CD4-positive, alpha-beta T cell treated with Interleukin-17A for 1 hour (primary cell): ENCODE results near the gene TPO.

ENCODE experiments used
- DNase-seq: peaks from one replicate; pipeline ENCODE4 v3.0.0-alpha.2; 2020

TPO gene

DNA sequence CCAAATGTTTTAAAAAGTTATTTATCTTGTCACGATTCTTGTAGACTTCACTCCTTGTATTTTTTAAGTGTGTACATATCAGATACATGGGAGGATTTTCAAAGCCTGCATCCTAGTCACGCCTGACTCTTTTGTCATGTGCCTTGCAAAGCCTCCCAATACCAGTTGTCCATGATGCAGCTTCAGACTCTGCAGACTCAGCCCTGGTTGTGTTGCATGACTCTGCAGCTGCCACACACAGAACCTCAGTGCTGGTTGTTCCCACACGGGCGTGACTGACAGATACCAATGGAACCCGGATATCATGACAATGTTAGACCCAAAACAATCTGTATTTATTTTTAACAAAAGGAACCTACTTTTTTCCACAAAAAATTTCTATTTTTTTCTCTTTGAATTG, 38.2 kb downstream of the TPO start:
- no peak for DNase-seq

DNA sequence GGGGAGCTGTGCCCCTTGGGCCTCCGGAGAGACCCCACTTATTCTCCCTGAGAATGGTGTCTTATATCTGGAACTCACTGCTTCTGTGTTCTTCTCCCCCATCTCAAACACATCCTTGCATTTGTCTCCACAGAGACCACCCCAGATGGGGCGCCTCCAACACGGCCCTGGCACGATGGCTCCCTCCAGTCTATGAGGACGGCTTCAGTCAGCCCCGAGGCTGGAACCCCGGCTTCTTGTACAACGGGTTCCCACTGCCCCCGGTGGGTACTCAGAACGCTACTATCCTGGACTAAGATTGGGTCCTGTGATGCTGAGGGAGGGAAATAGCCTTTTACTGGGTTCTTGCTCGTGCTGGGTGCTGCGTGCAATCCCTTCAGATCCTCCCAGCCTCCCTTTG, 40.3 kb downstream of the TPO start:
- DNase-seq, result no peak

DNA sequence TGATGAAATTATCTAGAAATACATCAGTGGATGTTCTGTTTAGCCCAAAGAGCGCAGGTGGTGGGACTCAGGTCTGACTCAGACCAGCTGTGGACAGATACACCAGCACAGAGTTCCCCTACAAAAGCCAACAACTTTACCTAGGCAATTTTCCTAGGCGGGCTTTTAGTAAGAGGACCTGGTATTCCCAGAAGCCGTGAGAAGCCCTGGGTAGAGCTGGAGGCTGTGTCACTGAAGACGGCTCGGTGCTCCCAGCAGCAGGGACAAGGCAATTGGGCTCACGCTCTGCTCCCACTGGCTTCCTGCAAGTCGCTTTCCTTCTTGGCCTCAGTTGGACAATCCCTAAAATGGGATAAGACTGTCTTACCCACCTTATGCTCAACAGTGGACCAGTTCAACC, 41.1 kb downstream of the TPO start:
- no peak for DNase-seq

DNA sequence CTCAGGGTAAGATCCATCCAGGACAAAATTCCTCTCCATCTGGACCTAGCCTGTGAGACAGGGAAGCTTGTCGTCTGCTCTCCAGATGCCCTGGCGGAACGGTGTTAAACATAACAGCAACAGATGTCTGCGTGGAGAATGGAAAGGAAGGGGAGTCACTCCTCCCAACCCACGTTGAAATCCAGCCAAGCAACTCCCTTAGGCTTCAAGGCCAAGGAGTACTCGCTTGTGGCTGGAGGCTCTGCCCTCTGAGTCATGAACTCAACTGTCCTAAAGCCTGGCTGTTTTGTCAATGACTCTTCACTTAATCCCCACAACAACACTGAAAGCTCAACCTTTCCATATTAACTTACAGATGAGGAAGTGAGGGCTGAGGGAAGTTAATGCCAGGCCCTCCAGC, 42.2 kb downstream of the TPO start:
- DNase-seq, result no peak

DNA sequence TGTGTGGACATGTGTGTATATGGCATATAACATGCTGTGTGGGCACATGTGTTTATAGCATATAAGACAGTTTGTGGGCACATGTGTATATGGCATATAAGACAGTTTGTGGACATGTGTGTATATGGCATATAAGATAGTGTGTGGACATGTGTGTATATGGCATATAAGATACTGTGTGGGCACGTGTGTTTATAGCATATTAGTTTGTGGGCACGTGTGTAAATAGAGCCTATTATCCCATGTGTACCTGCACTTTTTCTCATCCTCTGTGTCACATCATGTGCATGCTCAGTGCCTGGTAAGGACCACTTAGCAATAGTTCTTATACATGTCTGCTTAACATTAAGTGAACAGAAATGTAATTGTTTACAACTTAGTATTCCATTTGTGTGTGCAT, 45.2 kb downstream of the TPO start:
- no peak for DNase-seq

DNA sequence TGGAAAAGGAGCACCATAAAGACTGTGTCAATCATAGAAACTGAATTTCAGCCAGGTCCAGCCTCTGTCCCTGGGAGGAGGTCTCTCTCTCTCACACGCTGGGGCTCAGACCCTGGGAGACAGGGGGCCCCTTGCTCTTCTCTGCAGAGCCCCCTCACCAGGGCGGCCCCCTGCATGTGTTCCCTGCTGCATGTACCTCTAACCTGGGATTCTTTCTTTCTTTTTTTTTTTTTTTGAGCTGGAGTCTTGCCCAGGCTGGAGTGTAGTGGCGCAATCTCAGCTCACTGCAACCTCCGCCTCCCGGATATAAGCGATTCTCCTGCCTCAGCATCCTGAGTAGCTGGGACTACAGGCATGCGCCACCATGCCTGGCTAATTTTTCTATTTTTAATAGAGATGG, 46.5 kb downstream of the TPO start:
- no peak for DNase-seq

DNA sequence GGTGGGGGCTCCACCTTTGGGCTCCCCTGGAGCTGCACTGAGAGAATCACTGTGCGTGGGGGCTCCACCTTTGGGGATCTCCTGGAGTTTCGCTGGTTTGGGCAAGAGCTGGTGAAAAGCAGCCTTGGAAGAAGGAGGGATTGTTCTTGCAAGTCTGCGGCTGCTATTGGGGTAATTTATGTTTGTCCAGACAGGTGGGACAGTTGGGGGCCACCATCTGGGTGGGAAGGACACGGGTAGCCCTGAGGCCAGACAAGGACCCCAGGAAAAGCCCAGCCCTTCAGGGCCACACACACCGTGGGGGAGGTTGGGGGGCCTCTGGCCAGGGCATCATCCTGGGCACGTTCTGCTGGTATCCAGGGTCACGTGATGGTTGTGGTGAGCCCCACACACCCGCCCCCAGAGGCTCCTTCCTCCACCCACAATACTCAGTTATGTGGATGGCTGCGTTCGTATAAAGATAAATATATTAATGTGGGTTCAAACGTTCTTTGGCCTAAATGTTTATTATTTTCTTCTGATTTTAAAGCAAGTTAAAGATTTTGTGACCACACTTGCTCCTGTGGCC, 47.7 kb downstream of the TPO start:
- DNase-seq, result no peak

DNA sequence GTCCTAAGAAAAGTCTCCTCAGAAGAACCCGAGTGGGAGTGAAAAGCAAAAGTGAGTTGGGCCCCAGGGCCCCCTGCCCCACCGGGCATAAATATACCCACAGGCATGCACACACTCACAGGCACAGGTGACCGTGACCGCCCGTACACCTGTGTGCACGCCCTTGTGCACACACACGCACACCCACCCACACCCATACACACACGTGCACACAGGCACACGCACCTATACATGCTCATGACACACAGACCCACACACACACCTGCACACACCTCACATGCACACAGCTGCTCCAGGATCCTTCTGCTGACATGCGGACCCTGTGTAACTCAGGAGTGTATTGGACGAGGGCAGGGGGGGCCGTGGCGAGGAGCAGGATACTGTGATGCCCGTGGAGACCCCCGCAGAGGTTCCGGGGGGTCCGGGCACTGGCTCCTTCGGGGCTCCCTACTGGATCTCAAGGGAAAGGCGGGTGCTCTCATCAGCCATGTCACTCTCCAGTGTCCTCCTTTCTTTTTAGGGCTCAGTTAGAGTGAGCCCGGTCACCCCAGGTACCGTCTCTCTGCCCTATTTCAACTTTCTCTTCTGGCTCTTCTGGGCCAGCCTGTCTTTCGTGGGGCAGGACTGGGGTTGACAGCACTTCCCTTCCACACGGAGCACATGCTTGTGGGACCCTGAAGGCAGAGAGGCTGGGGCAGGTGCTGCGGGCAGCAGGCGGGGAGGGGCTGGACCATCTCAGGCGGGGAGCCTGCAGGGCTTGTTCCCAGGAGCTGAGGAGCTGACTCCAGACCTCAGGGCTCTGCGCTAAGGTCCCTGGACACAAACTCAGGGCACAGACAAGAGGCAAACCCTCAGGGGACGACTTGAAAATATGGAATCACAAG, 48.5 kb downstream of the TPO start:
- no peak for DNase-seq

DNA sequence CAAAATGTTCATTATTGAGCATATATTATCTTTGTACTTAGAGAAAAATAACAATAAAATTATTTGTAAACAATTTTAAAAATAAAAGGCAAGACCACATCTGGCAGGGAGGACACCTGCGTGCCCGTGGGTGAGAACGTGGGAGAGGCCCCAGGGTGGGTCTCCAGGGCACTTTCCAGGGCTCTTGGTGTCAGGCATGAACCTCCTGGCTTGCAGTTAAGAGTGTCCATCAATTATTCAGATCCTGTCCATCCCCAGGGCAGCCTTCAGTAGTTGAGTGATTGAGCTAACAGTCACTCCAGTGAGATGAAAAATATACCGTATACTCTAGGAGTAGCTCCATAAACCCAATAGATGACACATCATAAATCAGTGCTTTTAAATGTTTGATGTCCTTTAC, 49.7 kb downstream of the TPO start:
- no peak for DNase-seq

DNA sequence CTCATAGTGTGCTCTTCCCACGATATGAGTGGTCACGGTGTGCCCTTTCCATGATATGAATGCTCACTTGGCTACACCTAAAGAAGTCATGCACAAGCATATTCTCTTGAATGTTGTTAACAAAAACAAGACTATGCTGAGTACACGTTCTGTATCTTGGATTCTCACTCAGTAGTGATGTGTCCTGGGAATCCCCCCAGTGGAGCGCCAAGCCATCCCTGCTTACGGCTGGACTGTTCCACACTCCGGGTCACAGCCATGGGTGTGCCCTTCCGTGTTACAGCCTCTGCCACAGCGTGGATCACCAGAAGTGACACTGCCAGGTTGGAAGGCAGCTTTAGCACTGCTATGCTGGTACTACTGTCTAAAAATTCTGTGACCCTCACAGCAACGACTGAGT, 59.1 kb downstream of the TPO start:
- DNase-seq, result no peak

DNA sequence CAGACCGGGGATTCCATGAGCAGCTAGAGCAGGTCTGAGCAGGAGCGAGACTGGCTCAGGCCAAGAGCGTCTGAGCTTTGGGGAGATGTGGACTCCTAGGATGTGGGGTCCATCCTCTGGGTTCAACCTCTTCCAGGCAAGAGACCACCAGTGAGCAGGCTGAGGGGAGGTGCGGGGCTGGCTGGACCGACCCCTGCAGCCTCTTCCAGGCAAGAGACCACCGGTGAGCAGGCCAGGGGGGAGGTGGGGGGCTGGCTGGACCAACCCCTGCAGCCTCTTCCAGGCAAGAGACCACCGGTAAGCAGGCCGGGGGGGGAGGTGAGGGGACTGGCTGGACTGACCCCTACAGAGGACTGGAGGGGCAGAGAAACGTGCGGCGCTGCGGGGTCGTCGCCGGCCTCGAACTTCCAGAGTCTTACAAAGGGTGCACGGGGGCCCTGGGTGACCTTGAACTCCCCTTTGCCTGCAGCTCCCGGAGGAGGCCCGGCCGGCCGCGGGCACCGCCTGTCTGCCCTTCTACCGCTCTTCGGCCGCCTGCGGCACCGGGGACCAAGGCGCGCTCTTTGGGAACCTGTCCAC, 63.4 kb downstream of the TPO start:
- no peak for DNase-seq

DNA sequence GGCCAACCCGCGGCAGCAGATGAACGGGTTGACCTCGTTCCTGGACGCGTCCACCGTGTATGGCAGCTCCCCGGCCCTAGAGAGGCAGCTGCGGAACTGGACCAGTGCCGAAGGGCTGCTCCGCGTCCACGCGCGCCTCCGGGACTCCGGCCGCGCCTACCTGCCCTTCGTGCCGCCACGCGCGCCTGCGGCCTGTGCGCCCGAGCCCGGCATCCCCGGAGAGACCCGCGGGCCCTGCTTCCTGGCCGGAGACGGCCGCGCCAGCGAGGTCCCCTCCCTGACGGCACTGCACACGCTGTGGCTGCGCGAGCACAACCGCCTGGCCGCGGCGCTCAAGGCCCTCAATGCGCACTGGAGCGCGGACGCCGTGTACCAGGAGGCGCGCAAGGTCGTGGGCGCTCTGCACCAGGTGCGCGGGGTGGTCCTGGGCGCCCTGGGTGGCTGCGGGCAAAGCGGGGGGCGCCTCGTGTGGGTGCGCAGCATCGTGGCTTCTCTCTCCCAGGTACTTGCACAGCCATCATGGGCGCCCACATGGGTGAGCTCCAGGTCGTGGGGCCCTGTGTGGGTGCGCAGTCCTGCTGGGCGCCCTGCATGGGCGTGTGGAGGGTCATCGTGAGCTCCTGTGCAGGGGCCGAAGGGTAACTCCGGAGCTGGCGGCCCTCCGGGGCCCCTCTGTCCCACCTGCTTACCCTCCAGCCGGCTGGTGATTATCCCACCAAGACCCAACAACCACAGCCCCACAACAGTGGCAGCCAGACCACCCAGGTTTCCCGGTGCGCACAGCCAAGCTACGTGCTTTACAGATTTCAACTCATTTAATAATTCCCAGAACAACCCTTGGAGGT, 64.2 kb downstream of the TPO start:
- DNase-seq, result no peak

DNA sequence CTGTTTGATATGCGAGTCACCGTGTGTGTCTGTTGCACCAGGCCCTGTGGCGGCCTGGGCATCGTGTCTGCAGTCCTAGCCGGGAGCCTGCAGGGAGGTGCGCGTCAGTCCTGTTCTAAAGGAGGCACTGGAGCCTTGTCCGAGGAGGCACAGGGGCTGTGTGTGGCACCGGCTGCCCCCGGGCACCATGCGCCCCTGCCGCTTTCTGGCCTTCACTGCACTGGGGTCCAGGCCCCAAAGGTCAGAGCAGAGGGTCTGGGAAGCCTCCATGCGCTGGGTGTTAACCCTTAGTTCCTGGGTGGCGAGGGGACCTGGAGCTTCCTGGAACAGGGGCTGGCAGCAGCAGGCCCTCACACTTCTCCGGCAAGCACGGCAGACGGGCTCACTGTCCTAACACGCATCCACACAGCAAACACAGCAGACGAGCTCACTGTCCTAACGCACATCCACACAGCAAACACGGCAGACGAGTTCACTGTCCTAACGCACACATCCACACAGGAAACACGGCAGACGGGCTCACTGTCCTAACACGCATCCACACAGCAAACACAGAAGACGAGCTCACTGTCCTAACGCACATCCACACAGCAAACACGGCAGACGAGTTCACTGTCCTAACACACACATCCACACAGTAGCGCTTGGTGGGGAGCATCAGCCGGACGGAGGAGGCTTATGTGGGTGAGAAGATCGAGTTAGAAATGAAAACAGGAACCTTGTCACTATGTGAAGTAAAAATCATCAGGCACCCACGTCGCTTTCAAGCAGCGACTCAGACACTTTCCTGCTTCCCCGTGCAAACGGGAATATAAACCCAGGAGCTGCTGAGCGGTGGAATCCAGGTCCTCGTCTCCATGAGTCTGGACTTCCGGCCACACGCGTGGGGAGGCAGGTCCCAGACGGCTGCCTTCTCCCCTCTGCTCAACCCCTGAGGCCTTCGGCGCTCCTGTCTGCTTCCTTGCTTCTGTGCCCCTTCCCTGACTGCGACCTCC, 65.3 kb downstream of the TPO start:
- no peak for DNase-seq

DNA sequence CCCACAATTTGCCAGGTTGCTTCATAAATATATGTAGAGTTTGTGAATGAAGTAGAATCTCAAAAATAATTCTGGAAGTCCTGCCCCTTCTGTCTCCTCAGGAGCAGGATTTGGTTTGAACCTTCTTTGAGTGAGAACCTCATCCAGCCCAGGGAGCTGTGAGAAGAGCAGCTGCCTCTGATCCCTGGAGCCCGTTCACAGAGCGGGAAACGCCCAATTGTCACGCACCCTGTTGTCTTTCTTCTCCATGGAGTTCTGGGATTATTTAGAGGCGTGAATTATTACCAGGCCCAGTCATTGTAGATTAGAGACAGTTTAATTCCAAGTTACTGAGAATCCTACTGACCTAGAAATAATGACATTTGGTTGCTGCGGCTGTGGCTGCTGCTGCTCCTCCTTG, 66.1 kb downstream of the TPO start:
- no peak for DNase-seq

DNA sequence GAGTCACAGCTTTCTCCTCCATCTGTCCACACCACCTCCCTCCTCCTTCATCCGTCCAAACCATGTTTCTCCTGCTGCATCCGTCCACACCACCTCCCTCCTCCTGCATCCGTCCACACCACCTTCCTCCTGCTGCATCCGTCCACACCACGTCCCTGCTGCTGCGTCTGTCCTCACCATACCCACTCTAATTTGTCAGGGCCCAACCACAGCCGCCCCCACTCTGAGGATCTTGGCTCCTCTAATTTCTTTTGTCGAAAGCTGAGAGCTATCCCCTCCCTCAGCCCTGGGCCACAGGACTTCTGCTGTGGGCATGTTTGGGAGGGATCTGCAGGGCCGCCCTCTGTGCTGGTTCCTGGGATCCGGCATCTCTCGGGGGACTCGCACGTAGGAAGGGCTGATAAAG, 67.4 kb downstream of the TPO start:
- no peak for DNase-seq

DNA sequence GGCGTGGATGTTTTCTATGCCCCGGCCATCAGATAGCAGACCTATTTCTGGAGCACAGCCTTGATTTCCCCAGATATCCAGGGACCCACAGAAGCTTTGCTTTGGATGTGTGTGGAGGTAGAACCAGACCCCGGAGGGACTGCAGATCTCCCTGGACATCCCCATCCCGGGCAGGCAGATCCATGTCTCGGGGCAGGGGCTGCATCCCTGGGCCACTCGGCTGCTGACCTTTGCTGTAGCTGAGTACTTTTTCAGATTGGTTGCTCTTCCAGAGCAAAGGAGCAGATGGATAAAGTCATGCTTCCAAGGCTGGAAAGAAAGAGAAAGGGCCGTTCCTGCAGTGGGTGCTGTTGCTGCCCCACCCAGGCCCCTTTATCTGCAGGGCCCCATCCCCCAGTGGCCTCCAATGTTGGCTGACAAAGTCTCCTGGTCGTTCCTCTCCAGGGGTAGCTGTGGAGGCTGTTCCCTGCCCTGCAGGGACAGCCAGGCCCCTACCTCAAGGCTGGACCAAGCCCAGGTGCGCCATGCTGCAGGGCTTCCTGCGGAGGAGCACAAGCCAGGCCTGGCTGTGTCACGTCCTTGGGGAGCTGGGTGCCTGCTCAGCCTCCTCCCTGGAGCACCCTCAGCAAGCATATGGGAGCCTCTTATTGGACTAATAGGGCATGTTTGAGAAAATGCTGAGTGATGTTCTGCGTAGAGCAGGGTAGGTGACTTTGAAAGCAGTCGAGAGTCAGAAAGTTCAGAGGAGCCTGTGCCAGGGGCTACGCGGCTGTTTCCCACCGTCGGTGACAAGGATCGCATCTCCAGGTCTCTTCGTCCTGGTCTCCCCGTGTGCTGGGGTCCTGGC, 68.4 kb downstream of the TPO start:
- DNase-seq, result no peak

DNA sequence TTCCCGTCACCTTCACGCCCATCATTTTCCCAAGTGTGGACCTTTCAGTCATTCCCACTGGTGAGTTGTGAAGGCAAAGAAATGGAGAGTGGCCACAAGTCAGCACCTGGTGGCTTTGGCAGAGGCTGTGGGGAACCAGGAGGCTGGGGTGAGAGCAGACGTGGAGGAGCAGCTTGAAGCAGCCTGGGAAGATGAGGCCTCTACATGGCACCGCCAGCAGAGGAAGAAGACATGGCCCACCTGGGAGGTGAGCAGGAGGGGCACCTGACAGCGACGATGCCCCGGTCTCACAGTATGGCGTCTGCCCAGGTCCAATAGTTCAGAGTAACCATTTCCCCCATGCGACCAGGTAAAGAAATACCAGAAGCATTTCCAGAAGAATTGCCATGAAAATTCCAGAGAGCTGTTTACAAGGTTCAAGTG, 69.0 kb downstream of the TPO start:
- no peak for DNase-seq

DNA sequence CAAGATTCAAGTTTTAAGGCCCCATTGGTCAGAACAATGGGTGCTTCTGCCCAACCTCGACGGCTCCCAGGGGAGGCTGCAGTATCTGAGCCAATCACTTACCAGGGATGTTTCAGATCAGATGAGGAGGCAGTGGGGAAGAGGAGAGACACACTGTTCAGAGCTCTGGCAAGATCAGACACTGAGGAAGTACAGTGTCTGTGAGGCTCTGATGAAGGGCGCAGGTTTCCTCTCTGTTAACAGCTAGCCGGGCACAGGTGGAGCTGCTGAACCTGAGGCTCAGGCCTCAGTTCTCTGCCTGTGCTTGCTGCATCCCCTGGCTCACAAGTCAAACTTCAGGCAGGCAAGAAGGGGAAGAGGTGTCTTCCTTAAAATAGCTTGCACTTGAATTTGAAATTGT, 69.7 kb downstream of the TPO start:
- DNase-seq, result no peak

DNA sequence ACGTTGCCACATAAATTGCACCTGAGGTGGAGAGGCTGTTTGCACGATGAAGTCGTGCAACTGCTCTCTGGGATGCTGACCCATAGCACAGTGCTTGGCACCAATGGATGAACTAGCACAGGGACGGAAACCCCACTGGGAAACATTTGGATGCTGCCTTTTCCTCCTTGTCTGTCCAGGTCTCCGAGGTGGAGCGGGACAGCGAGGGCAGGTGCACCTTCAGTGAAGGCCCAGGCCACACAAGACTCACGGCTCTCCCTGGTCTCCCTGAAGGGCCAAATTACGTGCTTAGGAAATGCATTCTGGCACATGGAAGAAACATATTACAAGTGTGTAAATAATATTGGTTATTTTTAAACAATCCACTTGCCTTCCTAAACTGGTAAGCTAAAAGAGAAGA, 70.3 kb downstream of the TPO start:
- no peak for DNase-seq

DNA sequence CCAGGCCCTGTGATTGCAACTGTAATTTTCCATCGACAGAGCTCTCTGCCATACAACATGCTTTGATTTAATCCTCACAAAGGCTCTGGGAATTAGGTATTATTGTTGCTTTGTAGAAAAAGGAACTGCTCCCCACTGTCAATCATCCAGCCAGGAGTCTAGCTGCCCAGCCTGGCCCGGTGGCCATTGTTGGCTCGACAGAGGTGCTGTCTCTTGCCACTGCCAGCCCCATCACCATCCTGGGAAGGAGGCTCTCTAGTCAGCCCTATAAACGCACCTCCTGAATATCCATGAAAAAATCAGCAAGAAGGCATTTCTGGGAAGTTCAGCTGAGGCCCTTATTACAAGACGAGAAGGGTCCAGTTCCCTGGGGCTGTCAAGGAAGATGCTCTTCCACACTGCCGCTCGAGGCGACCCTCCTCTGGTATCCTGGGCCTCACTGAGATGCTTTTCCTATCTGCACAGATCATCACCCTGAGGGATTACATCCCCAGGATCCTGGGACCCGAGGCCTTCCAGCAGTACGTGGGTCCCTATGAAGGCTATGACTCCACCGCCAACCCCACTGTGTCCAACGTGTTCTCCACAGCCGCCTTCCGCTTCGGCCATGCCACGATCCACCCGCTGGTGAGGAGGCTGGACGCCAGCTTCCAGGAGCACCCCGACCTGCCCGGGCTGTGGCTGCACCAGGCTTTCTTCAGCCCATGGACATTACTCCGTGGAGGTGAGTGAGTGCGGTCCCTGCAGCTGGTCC, 71.0 kb downstream of the TPO start:
- DNase-seq, result no peak

DNA sequence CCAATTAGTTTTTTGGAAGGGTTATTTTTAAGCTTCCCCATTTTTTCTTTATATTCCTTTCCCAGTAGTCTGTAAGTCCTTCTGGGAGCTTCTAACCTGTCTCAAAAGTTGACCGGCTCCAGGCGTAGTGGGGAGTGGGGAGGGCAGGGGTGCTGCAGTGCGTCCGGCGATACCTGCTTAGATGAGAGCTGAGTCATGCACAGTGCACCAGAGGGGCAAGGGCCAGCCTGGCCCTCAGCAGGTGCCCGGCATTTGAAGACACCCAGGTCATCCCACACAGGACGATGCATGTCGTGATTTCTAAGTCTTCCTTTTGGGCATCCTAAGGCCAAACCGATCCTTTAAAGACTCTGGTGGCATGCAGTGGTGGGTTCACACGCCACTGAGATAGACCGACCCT, 73.4 kb downstream of the TPO start:
- DNase-seq, result no peak
